HUES64 (cell line): ENCODE results near the gene STK17A.

Source experiments
- H3K27ac ChIP-seq: 2 replicates; pipeline ENCODE4 v1.7.0; 2013; ENCODE audit warnings: low read depth, low read length, inconsistent platforms
- H3K27me3 ChIP-seq: 2 replicates; pipeline ENCODE4 v1.6.1; 2013; ENCODE audit warnings: mild to moderate bottlenecking, low read length; ENCODE audit not compliant: insufficient read depth
- H3K36me3 ChIP-seq: 2 replicates; pipeline ENCODE4 v1.6.1; 2013; ENCODE audit warnings: mild to moderate bottlenecking, low read length; ENCODE audit not compliant: insufficient read depth
- H3K4me1 ChIP-seq: 2 replicates; pipeline ENCODE4 v1.6.1; 2013; ENCODE audit warnings: mild to moderate bottlenecking, low read length, moderate library complexity; ENCODE audit not compliant: insufficient read depth
- H3K4me3 ChIP-seq: 2 replicates; pipeline ENCODE4 v1.5.1; 2013; ENCODE audit warnings: mild to moderate bottlenecking, low read length, moderate library complexity
- H3K9ac ChIP-seq: 2 replicates; pipeline ENCODE4 v1.6.1; 2013; ENCODE audit warnings: mild to moderate bottlenecking, low read depth, low read length
- H3K9me3 ChIP-seq: 2 replicates; pipeline ENCODE4 v1.6.1; 2013; ENCODE audit warnings: low read depth, low read length; ENCODE audit not compliant: insufficient read depth
- WGBS: fragments of 150-250, 120-280 bp; methylation state at CpG from one replicate; pipeline ENCODE4 v1.1.7; 2013; ENCODE audit warnings: missing lambda C conversion rate; 5-methylcytosine and 5-hydroxymethylcytosine counted together

Gene STK17A

GRCh38 chr7:43602256-43602655 is 19.3 kb downstream of the STK17A start:
- Histone ChIP-seq H3K27ac (no peak overlapping the region), H3K9ac (no peak overlapping the region), H3K9me3 (peaks cover 4% of the 10 kb centered on the region; the same call in 1 of the 2 replicates), H3K27me3 (no peaks in the 10 kb centered on the region), H3K4me1 (peaks cover 7% of the 10 kb centered on the region), H3K4me3 (no peak overlapping the region), H3K36me3 (0 out of 2 replicates have a peak, but pooled peaks cover 8% of the 10 kb centered on the region)
- WGBS: 100% methylated on average over 1 of the region's 1 CpG

GRCh38 chr7:43604251-43604650 is 21.3 kb downstream of the STK17A start:
- WGBS: 97% methylated on average over 1 of the region's 1 CpG
- H3K27ac ChIP-seq: no peak overlapping the region
- H3K9me3 ChIP-seq: peaks cover 4% of the 10 kb centered on the region; the same call in 1 of the 2 replicates
- 0 out of 2 replicates have a peak, but pooled peaks cover 6% of the 10 kb centered on the region for H3K36me3 ChIP-seq
- H3K4me3 ChIP-seq: no peak overlapping the region
- no peak overlapping the region for H3K9ac ChIP-seq
- no peaks in the 10 kb centered on the region for H3K27me3 ChIP-seq
- peaks cover 7% of the 10 kb centered on the region for H3K4me1 ChIP-seq

GRCh38 chr7:43609097-43609496 is 26.2 kb downstream of the STK17A start:
- no peaks in the 10 kb centered on the region for H3K4me1 ChIP-seq
- peaks cover 4% of the 10 kb centered on the region; the same call in 1 of the 2 replicates for H3K9me3 ChIP-seq
- H3K4me3 ChIP-seq: no peak overlapping the region
- no peak overlapping the region for H3K27ac ChIP-seq
- 96% methylated on average over 2 of the region's 2 CpGs for WGBS
- no peak overlapping the region for H3K9ac ChIP-seq
- H3K36me3 ChIP-seq: peaks cover 19% of the 10 kb centered on the region
- no peaks in the 10 kb centered on the region for H3K27me3 ChIP-seq

- Histone ChIP-seq H3K27me3 (no peaks in the 10 kb centered on the region), H3K9me3 (no peaks in the 10 kb centered on the region), H3K9ac (no peak overlapping the region), H3K27ac (no peak overlapping the region), H3K4me1 (no peaks in the 10 kb centered on the region), H3K36me3 (peaks cover 19% of the 10 kb centered on the region), H3K4me3 (no peak overlapping the region)
- 91% methylated on average over 4 of the region's 5 CpGs for WGBS
These were observed 29.2 kb downstream of the STK17A start for GRCh38 chr7:43612128-43612527.

- Histone ChIP-seq H3K27me3 (no peaks in the 10 kb centered on the region), H3K4me1 (no peaks in the 10 kb centered on the region; the same call in 1 of the 2 replicates), H3K27ac (no peak overlapping the region), H3K9me3 (no peaks in the 10 kb centered on the region), H3K9ac (no peak overlapping the region), H3K4me3 (no peak overlapping the region), H3K36me3 (peaks cover 19% of the 10 kb centered on the region)
- 96% methylated on average over 3 of the region's 3 CpGs for WGBS
These were observed 30.0 kb downstream of the STK17A start for GRCh38 chr7:43612599-43613589.

GRCh38 chr7:43615558-43616145 is 32.7 kb downstream of the STK17A start:
- peaks cover 10% of the 10 kb centered on the region for H3K36me3 ChIP-seq
- H3K9me3 ChIP-seq: no peaks in the 10 kb centered on the region
- WGBS: 90% methylated on average over 7 of the region's 7 CpGs
- H3K27ac ChIP-seq: no peak overlapping the region
- no peak overlapping the region for H3K4me3 ChIP-seq
- H3K27me3 ChIP-seq: no peaks in the 10 kb centered on the region
- H3K9ac ChIP-seq: no peak overlapping the region
- H3K4me1 ChIP-seq: no peaks in the 10 kb centered on the region; the same call in 1 of the 2 replicates

GRCh38 chr7:43616977-43617376 is 34.1 kb downstream of the STK17A start:
- no peaks in the 10 kb centered on the region for H3K27me3 ChIP-seq
- H3K4me1 ChIP-seq: no peaks in the 10 kb centered on the region; the same call in 1 of the 2 replicates
- H3K9ac ChIP-seq: no peak overlapping the region
- peaks cover 5% of the 10 kb centered on the region for H3K36me3 ChIP-seq
- no peak overlapping the region for H3K4me3 ChIP-seq
- no peaks in the 10 kb centered on the region for H3K9me3 ChIP-seq
- no peak overlapping the region for H3K27ac ChIP-seq
- 96% methylated on average over 4 of the region's 4 CpGs for WGBS

- H3K4me3 ChIP-seq: no peak overlapping the region
- H3K9me3 ChIP-seq: no peaks in the 10 kb centered on the region
- WGBS: 60% methylated on average over 4 of the region's 4 CpGs
- H3K36me3 ChIP-seq: no peaks in the 10 kb centered on the region; the same call in 1 of the 2 replicates
- no peaks in the 10 kb centered on the region; the same call in 1 of the 2 replicates for H3K4me1 ChIP-seq
- H3K9ac ChIP-seq: no peak overlapping the region
- H3K27me3 ChIP-seq: no peaks in the 10 kb centered on the region
- H3K27ac ChIP-seq: no peak overlapping the region
These were observed 35.2 kb downstream of the STK17A start for GRCh38 chr7:43618073-43618472.

GRCh38 chr7:43619213-43620012 is 36.5 kb downstream of the STK17A start:
- Histone ChIP-seq H3K27ac (no peak overlapping the region), H3K4me1 (no peaks in the 10 kb centered on the region; the same call in 1 of the 2 replicates), H3K36me3 (peaks cover 10% of the 10 kb centered on the region), H3K9ac (no peak overlapping the region), H3K27me3 (no peaks in the 10 kb centered on the region), H3K9me3 (no peaks in the 10 kb centered on the region), H3K4me3 (no peak overlapping the region)
- 95% methylated on average over 4 of the region's 4 CpGs for WGBS

GRCh38 chr7:43621729-43622448 is 39.0 kb downstream of the STK17A start:
- Histone ChIP-seq H3K9me3 (no peaks in the 10 kb centered on the region), H3K9ac (no peak overlapping the region), H3K4me3 (no peak overlapping the region), H3K36me3 (peaks cover 33% of the 10 kb centered on the region), H3K4me1 (peaks cover 3% of the 10 kb centered on the region; the same call in 1 of the 2 replicates), H3K27me3 (no peaks in the 10 kb centered on the region), H3K27ac (no peak overlapping the region)
- WGBS: 89% methylated on average over 3 of the region's 5 CpGs
